SHP77 treated with DMSO at 0.1 percent for 48 hours (cell line): ENCODE results near the gene NUAK2.
A peak's percentile ranks its signal among the peaks of the same experiment; 100 is the strongest.

Source experiments
- DNase-seq: peaks from one replicate; lab custom pipeline; 2025; lab: John Stamatoyannopoulos, UW

NUAK2 gene

GRCh38 chr1:205255941-205256780 is 65.4 kb downstream of the NUAK2 start:
- DNase-seq: peak; percentile 60
